Cardiac fibroblast (primary cell): ENCODE data around the gene MARK4.

ENCODE experiments used
- DNase-seq, 2 donors: peaks; one replicate each; pipeline versions ENCODE4 v3.0.0 to v3.0.0-alpha.2; 2010; ENCODE audit warnings: low read depth in 2 of 2
- H3K4me3 ChIP-seq, 2 donors: replicated peaks in 1 of 2; 1 replicate in 1 of 2; 2 replicates in 1 of 2; pipeline ENCODE4 v1.5.1; 2011; ENCODE audit warnings: low read depth in 2 of 2, low read length in 2 of 2, mild to moderate bottlenecking in 2 of 2, moderate library complexity in 1 of 2
- TF ChIP-seq, protein P1 (sequence below): IDR thresholded peaks from one replicate; pipeline ENCODE4 v1.5.1; 2011; ENCODE audit warnings: low read depth, mild to moderate bottlenecking, low read length, inconsistent platforms

The MARK4 gene

DNA sequence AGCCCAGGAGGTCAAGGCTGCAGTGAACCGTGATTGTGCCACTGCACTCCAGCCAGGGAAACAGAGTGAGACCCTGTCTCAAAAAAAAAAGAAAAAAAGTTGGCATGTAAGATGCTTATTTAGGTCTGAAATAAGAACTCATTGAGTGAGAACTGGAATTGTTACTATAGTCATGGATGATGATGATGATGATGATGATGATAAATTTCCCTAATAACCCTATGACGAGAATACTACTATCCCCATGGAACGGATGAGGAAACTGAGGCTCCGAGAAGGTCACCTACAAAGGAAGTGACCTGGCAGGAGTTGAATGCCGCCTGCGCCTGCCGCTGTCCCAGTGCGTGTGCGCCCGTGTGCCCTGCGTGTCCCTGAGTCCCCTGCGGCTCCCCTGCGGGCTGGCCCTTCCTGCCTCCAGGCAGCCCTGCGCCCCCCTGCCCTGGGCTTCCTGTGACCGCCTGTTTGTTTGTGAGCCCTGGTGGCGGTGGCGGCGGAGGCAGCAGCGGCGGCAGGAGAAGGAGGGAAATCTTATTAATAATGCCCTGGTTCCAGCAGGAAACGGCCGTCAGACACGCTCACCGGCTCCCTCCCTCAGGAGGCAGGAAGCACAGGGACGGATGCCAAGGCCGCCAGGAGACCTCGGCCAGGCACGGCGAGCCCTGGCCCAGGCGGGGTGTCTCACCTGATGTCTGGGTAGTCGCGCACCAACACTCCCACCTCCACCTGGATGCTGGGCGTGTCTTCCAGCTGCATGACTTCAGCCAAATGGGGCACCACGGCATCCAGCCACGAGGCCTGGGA, 35.5 kb upstream of the MARK4 start:
- DNase-seq: no peak
- TF ChIP-seq, protein P1, sequence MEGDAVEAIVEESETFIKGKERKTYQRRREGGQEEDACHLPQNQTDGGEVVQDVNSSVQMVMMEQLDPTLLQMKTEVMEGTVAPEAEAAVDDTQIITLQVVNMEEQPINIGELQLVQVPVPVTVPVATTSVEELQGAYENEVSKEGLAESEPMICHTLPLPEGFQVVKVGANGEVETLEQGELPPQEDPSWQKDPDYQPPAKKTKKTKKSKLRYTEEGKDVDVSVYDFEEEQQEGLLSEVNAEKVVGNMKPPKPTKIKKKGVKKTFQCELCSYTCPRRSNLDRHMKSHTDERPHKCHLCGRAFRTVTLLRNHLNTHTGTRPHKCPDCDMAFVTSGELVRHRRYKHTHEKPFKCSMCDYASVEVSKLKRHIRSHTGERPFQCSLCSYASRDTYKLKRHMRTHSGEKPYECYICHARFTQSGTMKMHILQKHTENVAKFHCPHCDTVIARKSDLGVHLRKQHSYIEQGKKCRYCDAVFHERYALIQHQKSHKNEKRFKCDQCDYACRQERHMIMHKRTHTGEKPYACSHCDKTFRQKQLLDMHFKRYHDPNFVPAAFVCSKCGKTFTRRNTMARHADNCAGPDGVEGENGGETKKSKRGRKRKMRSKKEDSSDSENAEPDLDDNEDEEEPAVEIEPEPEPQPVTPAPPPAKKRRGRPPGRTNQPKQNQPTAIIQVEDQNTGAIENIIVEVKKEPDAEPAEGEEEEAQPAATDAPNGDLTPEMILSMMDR: no peak
- H3K4me3 ChIP-seq: no peak overlapping the region

DNA sequence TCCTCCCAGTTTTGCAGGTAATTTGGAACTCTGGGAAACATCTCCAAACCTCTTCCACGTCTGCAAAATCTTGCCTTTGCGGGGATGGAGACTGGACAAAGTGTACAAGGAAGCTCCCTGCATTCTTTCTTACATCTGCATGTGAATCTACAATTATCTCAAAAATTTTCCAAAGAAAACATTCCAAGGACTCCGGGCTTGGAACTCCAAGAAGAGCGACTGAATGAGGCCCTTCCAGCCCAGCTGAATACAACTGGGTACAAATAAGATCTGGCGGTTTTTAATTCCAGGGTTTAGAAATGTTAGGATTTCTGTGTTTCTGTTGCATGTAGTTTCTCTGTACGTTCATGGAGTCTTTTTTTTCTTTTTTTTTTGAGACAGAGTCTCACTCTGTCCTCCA, 34.4 kb upstream of the MARK4 start:
- DNase-seq: no peak
- H3K4me3 ChIP-seq: no peak overlapping the region
- TF ChIP-seq, protein P1: no peak

GRCh38 chr19:45217193-45217956, 33.7 kb upstream of the MARK4 start:
- H3K4me3 ChIP-seq: no peak overlapping the region
- no peak for DNase-seq
- TF ChIP-seq, protein P1: no peak

- TF ChIP-seq, protein P1: no peak
- no peak overlapping the region for H3K4me3 ChIP-seq
- DNase-seq: no peak
Observed at GRCh38 chr19:45217957-45218334, 33.1 kb upstream of the MARK4 start.

DNA sequence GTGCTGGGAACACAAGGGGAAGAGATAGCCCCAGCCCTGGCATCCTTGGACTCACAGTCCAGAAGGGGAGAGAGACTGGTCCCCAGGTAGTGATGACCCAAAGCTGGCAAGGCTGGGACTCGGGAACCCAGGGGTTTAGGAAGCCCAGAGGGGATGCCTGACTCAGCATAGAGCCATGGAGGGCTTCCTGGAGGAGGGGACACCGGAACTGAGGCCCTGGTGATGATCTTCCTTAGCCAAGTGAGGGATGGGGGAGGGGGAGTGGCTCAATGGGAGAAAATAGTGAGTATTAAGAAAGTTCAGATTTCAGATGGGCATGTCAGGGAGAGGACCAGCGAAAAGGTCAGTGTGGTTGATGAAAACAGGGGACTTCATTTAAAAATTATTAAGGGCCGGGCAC, 32.6 kb upstream of the MARK4 start:
- TF ChIP-seq, protein P1: no peak
- DNase-seq: no peak
- H3K4me3 ChIP-seq: no peak overlapping the region

DNA sequence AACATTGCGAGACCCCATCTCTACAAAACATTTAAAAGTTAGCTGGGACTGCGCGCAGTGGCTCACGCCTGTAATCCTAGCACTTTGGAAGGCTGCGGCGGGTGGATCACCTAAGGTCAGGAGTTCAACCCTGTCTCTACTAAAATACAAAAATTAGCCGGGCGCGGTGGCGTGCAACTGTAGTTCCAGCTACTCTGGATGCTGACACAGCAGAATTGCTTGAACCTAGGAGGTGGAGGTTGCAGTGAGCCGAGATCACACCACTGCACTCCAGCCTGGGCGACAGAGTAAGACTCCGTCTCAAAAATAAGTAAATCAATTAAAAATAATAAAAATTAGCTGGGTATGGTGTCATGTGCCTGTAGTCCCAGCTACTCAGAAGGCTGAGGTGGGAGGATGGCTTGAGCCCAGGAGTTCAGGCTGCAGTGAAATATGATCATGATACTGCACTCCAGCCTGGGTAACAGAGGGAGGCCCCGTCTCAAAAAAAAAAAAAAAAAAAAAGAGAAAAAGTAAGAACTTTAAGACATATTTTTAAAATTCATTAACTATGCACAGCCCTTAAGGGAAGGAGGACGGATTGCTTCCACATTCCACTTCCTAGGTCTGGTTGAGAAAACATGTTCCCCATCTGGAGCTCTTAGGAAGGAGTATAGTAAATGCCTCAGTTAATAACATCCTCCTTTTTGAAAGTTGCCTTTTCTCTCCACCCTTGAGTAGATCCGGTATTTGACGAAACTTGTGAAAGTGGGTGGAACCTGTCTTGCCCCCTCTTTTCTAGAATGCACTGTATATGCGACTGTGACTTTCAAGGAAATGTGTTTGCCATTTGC, 31.9 kb upstream of the MARK4 start:
- TF ChIP-seq, protein P1: no peak
- H3K4me3 ChIP-seq: no peak overlapping the region
- DNase-seq: no peak
